Measurements from ENCODE around the gene MRE11.

MRE11 gene

DNA sequence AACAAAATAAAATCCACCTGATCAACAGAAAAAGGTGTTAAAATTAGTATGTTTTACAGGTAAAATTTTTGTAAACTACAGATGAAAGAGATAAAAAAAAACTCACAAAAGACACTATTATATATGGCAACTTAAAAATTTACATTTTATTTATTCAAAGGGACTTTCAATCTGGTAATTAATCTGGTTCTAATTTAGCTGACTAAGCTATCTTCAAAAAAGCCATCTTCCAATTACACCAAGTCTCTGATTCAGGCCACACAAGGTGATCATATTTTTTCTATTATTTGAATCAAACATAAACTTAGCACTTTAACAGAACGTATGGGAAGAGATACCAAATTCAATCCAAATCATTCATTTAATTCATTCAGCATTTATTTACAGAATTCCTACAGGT lies 7.6 kb downstream of the MRE11 start:
- Histone ChIP-seq H3K18ac (ENCODE audit: low read length) (no peak overlapping the region), H3K36me3 (replicated peaks in 1 of 2; ENCODE audit: control insufficient read depth in 2 of 2, insufficient read depth in 2 of 2, low read length in 2 of 2) (peaks cover 16 to 98% of the 10 kb centered on the region in 2 donors), H2BK120ac (ENCODE audit: low read depth, low read length) (no peak overlapping the region), H3K14ac (ENCODE audit: low read length) (no peak overlapping the region), H3K23ac (ENCODE audit: low read depth, low read length, poor library complexity) (no peak overlapping the region), H3K27ac (replicated peaks; ENCODE audit: low read length) (no peak overlapping the region), H2BK5ac (ENCODE audit: low read length) (no peak overlapping the region), H4K8ac (ENCODE audit: low read depth, low read length) (no peak overlapping the region), H4K91ac (ENCODE audit: low read depth, low read length, poor library complexity) (no peak overlapping the region), H3K4me2 (ENCODE audit: insufficient read depth, low read length, poor library complexity, severe bottlenecking) (no peak overlapping the region), H3K9me3 (replicated peaks in 1 of 2; ENCODE audit: control insufficient read depth in 2 of 2, insufficient read depth in 1 of 2, low read depth in 1 of 2, low read length in 2 of 2) (no peaks in the 10 kb centered on the region), H3K4me1 (ENCODE audit: control insufficient read depth in 2 of 2, insufficient read depth in 1 of 2, low read depth in 1 of 2, low read length in 2 of 2) (no peaks in the 10 kb centered on the region), H2BK12ac (ENCODE audit: low read length) (no peak overlapping the region), H3K4me3 (ENCODE audit: low read length in 2 of 2) (no peak overlapping the region), H2BK15ac (ENCODE audit: low read length) (no peak overlapping the region), H3K9ac (ENCODE audit: low read depth, low read length, poor library complexity) (no peak overlapping the region), H3K79me1 (ENCODE audit: low read depth, low read length) (no peaks in the 10 kb centered on the region), H3K4ac (ENCODE audit: low read length) (no peak overlapping the region), H2AK5ac (ENCODE audit: low read depth, low read length) (no peak overlapping the region), H2AFZ (ENCODE audit: low read length) (no peak overlapping the region), H3K27me3 (ENCODE audit: control insufficient read depth in 3 of 3, insufficient read depth in 3 of 3, low read depth in 1 of 3, low read length in 3 of 3) (no peaks in the 10 kb centered on the region)
- no CpG with 5 or more reads among the region's 1 CpG for WGBS, 2 donors (ENCODE audit: extremely low coverage in 2 of 2, insufficient read length in 2 of 2, insufficient replicate concordance in 1 of 2)
- no peak for DNase-seq (ENCODE audit: low spot score)

DNA sequence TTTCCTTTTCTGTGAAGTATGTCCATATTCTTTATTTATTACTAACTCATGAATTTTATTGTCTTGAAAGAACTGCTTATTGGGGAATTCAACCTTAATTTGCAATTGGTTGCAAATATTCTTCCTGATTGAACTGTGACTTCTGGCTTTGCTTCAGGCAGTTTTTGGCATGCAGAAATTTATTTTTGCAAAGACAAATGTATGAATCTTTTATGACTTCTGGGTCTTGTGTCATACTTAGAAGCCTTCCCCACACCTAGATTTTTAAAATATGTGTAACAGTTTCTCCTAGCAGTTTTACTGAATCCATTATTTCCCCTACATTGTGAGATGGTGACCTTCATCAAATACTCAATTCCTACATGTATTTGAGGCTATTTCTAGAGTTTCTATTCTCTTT lies 12.3 kb downstream of the MRE11 start:
- no peak overlapping the region for H4K8ac ChIP-seq (ENCODE audit: low read depth, low read length)
- H3K9me3 ChIP-seq (replicated peaks in 1 of 2; ENCODE audit: control insufficient read depth in 2 of 2, insufficient read depth in 1 of 2, low read depth in 1 of 2, low read length in 2 of 2), result no peaks in the 10 kb centered on the region
- H3K36me3 ChIP-seq (replicated peaks in 1 of 2; ENCODE audit: control insufficient read depth in 2 of 2, insufficient read depth in 2 of 2, low read length in 2 of 2), result peaks cover 7 to 96% of the 10 kb centered on the region in 2 donors
- H2BK15ac ChIP-seq (ENCODE audit: low read length), result no peak overlapping the region
- no peak overlapping the region for H3K14ac ChIP-seq (ENCODE audit: low read length)
- no peak overlapping the region for H3K4me2 ChIP-seq (ENCODE audit: insufficient read depth, low read length, poor library complexity, severe bottlenecking)
- no peak overlapping the region for H2BK120ac ChIP-seq (ENCODE audit: low read depth, low read length)
- no peak for DNase-seq (ENCODE audit: low spot score)
- no peak overlapping the region for H3K27ac ChIP-seq (replicated peaks; ENCODE audit: low read length)
- H3K79me1 ChIP-seq (ENCODE audit: low read depth, low read length), result no peaks in the 10 kb centered on the region
- H4K91ac ChIP-seq (ENCODE audit: low read depth, low read length, poor library complexity), result no peak overlapping the region
- H3K27me3 ChIP-seq (ENCODE audit: control insufficient read depth in 3 of 3, insufficient read depth in 3 of 3, low read depth in 1 of 3, low read length in 3 of 3), result no peaks in the 10 kb centered on the region
- no peak overlapping the region for H2AK5ac ChIP-seq (ENCODE audit: low read depth, low read length)
- H2BK5ac ChIP-seq (ENCODE audit: low read length), result no peak overlapping the region
- no peaks in the 10 kb centered on the region for H3K4me1 ChIP-seq (ENCODE audit: control insufficient read depth in 2 of 2, insufficient read depth in 1 of 2, low read depth in 1 of 2, low read length in 2 of 2)
- H3K23ac ChIP-seq (ENCODE audit: low read depth, low read length, poor library complexity), result no peak overlapping the region
- H3K4ac ChIP-seq (ENCODE audit: low read length), result no peak overlapping the region
- H3K4me3 ChIP-seq (ENCODE audit: low read length in 2 of 2), result no peak overlapping the region
- no peak overlapping the region for H2BK12ac ChIP-seq (ENCODE audit: low read length)
- no peak overlapping the region for H3K18ac ChIP-seq (ENCODE audit: low read length)
- H2AFZ ChIP-seq (ENCODE audit: low read length), result no peak overlapping the region
- no peak overlapping the region for H3K9ac ChIP-seq (ENCODE audit: low read depth, low read length, poor library complexity)

DNA sequence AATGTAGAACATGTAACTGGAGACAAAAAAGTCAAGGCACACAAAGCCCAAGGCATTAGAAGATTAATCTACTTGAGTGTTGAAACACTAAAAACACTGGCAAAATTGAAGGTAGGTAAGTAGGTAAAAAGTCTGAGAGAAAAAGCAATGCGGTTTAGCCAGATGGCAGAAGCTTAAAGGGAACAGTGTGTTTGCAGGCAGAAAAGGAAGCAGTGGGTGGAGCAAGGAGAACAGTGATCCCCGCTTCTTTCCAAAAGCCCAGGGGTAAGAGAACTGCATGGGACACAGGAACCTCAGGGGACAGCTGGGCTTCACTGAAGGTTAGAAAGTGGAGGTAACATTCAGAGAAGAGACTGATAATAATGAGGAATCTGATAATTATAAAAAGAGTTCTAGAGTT lies 16.0 kb downstream of the MRE11 start:
- H4K91ac ChIP-seq (ENCODE audit: low read depth, low read length, poor library complexity), result no peak overlapping the region
- H3K4me3 ChIP-seq (ENCODE audit: low read length in 2 of 2), result no peak overlapping the region
- H3K14ac ChIP-seq (ENCODE audit: low read length), result no peak overlapping the region
- H3K4me1 ChIP-seq (ENCODE audit: control insufficient read depth in 2 of 2, insufficient read depth in 1 of 2, low read depth in 1 of 2, low read length in 2 of 2), result no peaks in the 10 kb centered on the region
- H3K27ac ChIP-seq (replicated peaks; ENCODE audit: low read length), result no peak overlapping the region
- no peak overlapping the region for H2BK5ac ChIP-seq (ENCODE audit: low read length)
- H3K4me2 ChIP-seq (ENCODE audit: insufficient read depth, low read length, poor library complexity, severe bottlenecking), result no peak overlapping the region
- H3K9me3 ChIP-seq (replicated peaks in 1 of 2; ENCODE audit: control insufficient read depth in 2 of 2, insufficient read depth in 1 of 2, low read depth in 1 of 2, low read length in 2 of 2), result no peaks in the 10 kb centered on the region
- H2BK12ac ChIP-seq (ENCODE audit: low read length), result no peak overlapping the region
- no CpG with 5 or more reads among the region's 2 CpGs for WGBS, 2 donors (ENCODE audit: extremely low coverage in 2 of 2, insufficient read length in 2 of 2, insufficient replicate concordance in 1 of 2)
- H2AFZ ChIP-seq (ENCODE audit: low read length), result no peak overlapping the region
- no peak overlapping the region for H4K8ac ChIP-seq (ENCODE audit: low read depth, low read length)
- no peak overlapping the region for H2BK15ac ChIP-seq (ENCODE audit: low read length)
- no peaks in the 10 kb centered on the region for H3K27me3 ChIP-seq (ENCODE audit: control insufficient read depth in 3 of 3, insufficient read depth in 3 of 3, low read depth in 1 of 3, low read length in 3 of 3)
- DNase-seq (ENCODE audit: low spot score), result no peak
- peaks cover 2 to 94% of the 10 kb centered on the region in 2 donors for H3K36me3 ChIP-seq (replicated peaks in 1 of 2; ENCODE audit: control insufficient read depth in 2 of 2, insufficient read depth in 2 of 2, low read length in 2 of 2)
- H3K9ac ChIP-seq (ENCODE audit: low read depth, low read length, poor library complexity), result no peak overlapping the region
- H3K23ac ChIP-seq (ENCODE audit: low read depth, low read length, poor library complexity), result no peak overlapping the region
- H3K18ac ChIP-seq (ENCODE audit: low read length), result no peak overlapping the region
- no peak overlapping the region for H2AK5ac ChIP-seq (ENCODE audit: low read depth, low read length)
- no peaks in the 10 kb centered on the region for H3K79me1 ChIP-seq (ENCODE audit: low read depth, low read length)
- H2BK120ac ChIP-seq (ENCODE audit: low read depth, low read length), result no peak overlapping the region
- no peak overlapping the region for H3K4ac ChIP-seq (ENCODE audit: low read length)

DNA sequence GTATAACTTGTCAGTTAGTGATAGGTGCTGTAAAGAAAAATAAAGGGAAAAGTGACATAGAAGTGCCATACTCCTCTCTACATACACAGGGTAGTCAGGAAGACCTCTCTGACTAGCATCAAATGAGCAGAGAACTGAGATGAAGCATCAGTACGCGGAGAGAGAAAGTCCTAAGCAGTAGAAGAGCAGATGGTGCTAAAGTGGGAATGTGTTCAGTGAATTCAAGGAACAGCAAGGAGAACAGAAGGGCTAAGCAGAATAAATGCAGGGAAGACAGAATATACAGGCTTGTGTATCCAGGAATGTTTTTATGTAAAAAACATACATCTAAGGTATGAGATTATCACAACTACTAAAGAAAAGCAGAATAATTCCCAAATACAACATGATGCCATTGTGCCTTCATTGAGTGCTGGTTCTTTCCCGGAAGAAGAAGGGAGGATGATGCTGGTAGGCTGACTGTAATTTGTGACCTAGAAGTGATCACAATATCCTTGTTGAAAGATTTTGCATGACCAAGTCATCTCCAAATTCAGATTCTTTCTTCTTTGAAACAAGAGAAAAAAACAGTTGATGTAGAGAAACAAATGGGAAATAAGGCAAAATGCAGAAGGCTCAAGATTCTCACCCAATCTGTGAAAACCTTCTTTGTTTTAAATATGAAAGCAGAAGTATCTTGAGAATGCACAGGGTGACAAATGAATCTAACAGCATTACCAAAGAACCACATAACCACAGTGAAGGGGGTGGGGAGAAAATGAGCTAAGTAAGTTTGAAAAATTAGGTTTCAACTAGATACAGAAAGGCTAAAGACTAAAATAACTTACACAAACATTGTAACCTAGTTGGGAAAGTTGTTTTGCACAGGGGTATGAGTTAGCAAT lies 20.5 kb downstream of the MRE11 start:
- no peak for DNase-seq (ENCODE audit: low spot score)
- no peak overlapping the region for H3K18ac ChIP-seq (ENCODE audit: low read length)
- no peaks in the 10 kb centered on the region for H3K9me3 ChIP-seq (replicated peaks in 1 of 2; ENCODE audit: control insufficient read depth in 2 of 2, insufficient read depth in 1 of 2, low read depth in 1 of 2, low read length in 2 of 2)
- no peak overlapping the region for H3K9ac ChIP-seq (ENCODE audit: low read depth, low read length, poor library complexity)
- H3K4ac ChIP-seq (ENCODE audit: low read length), result no peak overlapping the region
- H3K36me3 ChIP-seq (replicated peaks in 1 of 2; ENCODE audit: control insufficient read depth in 2 of 2, insufficient read depth in 2 of 2, low read length in 2 of 2), result peaks cover 3 to 94% of the 10 kb centered on the region in 2 donors
- H3K27ac ChIP-seq (replicated peaks; ENCODE audit: low read length), result no peak overlapping the region
- H2BK15ac ChIP-seq (ENCODE audit: low read length), result no peak overlapping the region
- H3K4me3 ChIP-seq (ENCODE audit: low read length in 2 of 2), result no peak overlapping the region
- H2BK120ac ChIP-seq (ENCODE audit: low read depth, low read length), result no peak overlapping the region
- no peak overlapping the region for H2BK12ac ChIP-seq (ENCODE audit: low read length)
- H2AFZ ChIP-seq (ENCODE audit: low read length), result no peak overlapping the region
- no CpG with 5 or more reads among the region's 3 CpGs for WGBS, 2 donors (ENCODE audit: extremely low coverage in 2 of 2, insufficient read length in 2 of 2, insufficient replicate concordance in 1 of 2)
- no peak overlapping the region for H3K4me2 ChIP-seq (ENCODE audit: insufficient read depth, low read length, poor library complexity, severe bottlenecking)
- H3K79me1 ChIP-seq (ENCODE audit: low read depth, low read length), result no peaks in the 10 kb centered on the region
- H2BK5ac ChIP-seq (ENCODE audit: low read length), result no peak overlapping the region
- no peak overlapping the region for H2AK5ac ChIP-seq (ENCODE audit: low read depth, low read length)
- H3K23ac ChIP-seq (ENCODE audit: low read depth, low read length, poor library complexity), result no peak overlapping the region
- H4K91ac ChIP-seq (ENCODE audit: low read depth, low read length, poor library complexity), result no peak overlapping the region
- no peaks in the 10 kb centered on the region for H3K4me1 ChIP-seq (ENCODE audit: control insufficient read depth in 2 of 2, insufficient read depth in 1 of 2, low read depth in 1 of 2, low read length in 2 of 2)
- H4K8ac ChIP-seq (ENCODE audit: low read depth, low read length), result no peak overlapping the region
- H3K27me3 ChIP-seq (ENCODE audit: control insufficient read depth in 3 of 3, insufficient read depth in 3 of 3, low read depth in 1 of 3, low read length in 3 of 3), result no peaks in the 10 kb centered on the region
- no peak overlapping the region for H3K14ac ChIP-seq (ENCODE audit: low read length)
